ENCODE results near the gene PTCH2.

GRCh38 chr1:44874155-44874554 is 31.1 kb upstream of the PTCH2 start:
- TF ChIP-seq CTCF (IDR thresholded peaks at IDR 0.05; ENCODE audit: borderline replicate concordance, extremely low read depth, low read length, poor library complexity, severe bottlenecking) = no peak
- TF ChIP-seq EZH2 (IDR thresholded peaks at IDR 0.05; ENCODE audit: borderline replicate concordance, low read depth, low read length, severe bottlenecking) = no peak
